ENCODE data around the gene CCDC102B. TPM values are rescaled to one million over a fixed set of nuclear protein-coding genes. Genes with fewer than 3 reads are reported as not detected.

CCDC102B gene
- total RNA-seq, 2 donors from 2014 or later: 4.9 to 5.0 TPM

- TF ChIP-seq CTCF (conservative IDR thresholded peaks at IDR 0.05): no peak
- Mint-ChIP-seq H3K4me3 (no peak overlapping the region), H3K36me3 (ENCODE audit: low read depth) (no peaks in the 10 kb centered on the region), H3K27ac (no peak overlapping the region), H3K9me3 (no peaks in the 10 kb centered on the region), H3K27me3 (ENCODE audit: insufficient read depth) (no peaks in the 10 kb centered on the region), H3K4me1 (peaks cover 14% of the 10 kb centered on the region)
- Histone ChIP-seq H3K36me3 (ENCODE audit: control insufficient read depth, insufficient read depth, low read length) (no peaks in the 10 kb centered on the region), H3K4me1 (ENCODE audit: control insufficient read depth, insufficient read depth, low read length) (no peaks in the 10 kb centered on the region), H3K27ac (ENCODE audit: low read depth, low read length) (no peak overlapping the region), H3K9me3 (ENCODE audit: control insufficient read depth, low read length) (no peaks in the 10 kb centered on the region), H3K9ac (ENCODE audit: extremely low read depth, low read length, poor library complexity, severe bottlenecking) (no peak overlapping the region), H3K4me3 (ENCODE audit: low read length) (no peak overlapping the region), H3K27me3 (ENCODE audit: control insufficient read depth, insufficient read depth, low read length, poor library complexity, severe bottlenecking) (no peaks in the 10 kb centered on the region)
- WGBS, 2 experiments (ENCODE audit: insufficient coverage in 1 of 2, insufficient read length in 1 of 2): 91% methylated on average over 5 of the region's 5 CpGs; no CpG with 5 or more reads in 1 of the 2 experiments
- no peak for DNase-seq
Observed at GRCh38 chr18:68969027-68969426, 171.1 kb downstream of the CCDC102B start.

- Histone ChIP-seq H3K4me3 (ENCODE audit: low read length) (no peak overlapping the region), H3K9me3 (ENCODE audit: control insufficient read depth, low read length) (no peaks in the 10 kb centered on the region), H3K9ac (ENCODE audit: extremely low read depth, low read length, poor library complexity, severe bottlenecking) (no peak overlapping the region), H3K27me3 (ENCODE audit: control insufficient read depth, insufficient read depth, low read length, poor library complexity, severe bottlenecking) (no peaks in the 10 kb centered on the region), H3K27ac (ENCODE audit: low read depth, low read length) (no peak overlapping the region), H3K4me1 (ENCODE audit: control insufficient read depth, insufficient read depth, low read length) (no peaks in the 10 kb centered on the region), H3K36me3 (ENCODE audit: control insufficient read depth, insufficient read depth, low read length) (no peaks in the 10 kb centered on the region)
- no peak for TF ChIP-seq CTCF (conservative IDR thresholded peaks at IDR 0.05)
- WGBS, 2 experiments (ENCODE audit: insufficient coverage in 1 of 2, insufficient read length in 1 of 2): 75 to 84% methylated on average over 1 to 5 of the region's 5 CpGs
- no peak overlapping the region for H3K4me3 Mint-ChIP-seq
- H3K27ac Mint-ChIP-seq: no peak overlapping the region
- H3K36me3 Mint-ChIP-seq (ENCODE audit: low read depth): no peaks in the 10 kb centered on the region
- no peaks in the 10 kb centered on the region for H3K9me3 Mint-ChIP-seq
- peaks cover 3% of the 10 kb centered on the region for H3K4me1 Mint-ChIP-seq
- DNase-seq: no peak
- no peaks in the 10 kb centered on the region for H3K27me3 Mint-ChIP-seq (ENCODE audit: insufficient read depth)
Observed at GRCh38 chr18:68972176-68972575, 174.3 kb downstream of the CCDC102B start.

GRCh38 chr18:68979737-68980136, 181.9 kb downstream of the CCDC102B start:
- no peak overlapping the region for H3K27ac ChIP-seq (ENCODE audit: low read depth, low read length)
- Mint-ChIP-seq H3K9me3 (no peaks in the 10 kb centered on the region), H3K36me3 (ENCODE audit: low read depth) (no peaks in the 10 kb centered on the region), H3K27ac (no peak overlapping the region), H3K27me3 (ENCODE audit: insufficient read depth) (no peaks in the 10 kb centered on the region), H3K4me1 (no peaks in the 10 kb centered on the region), H3K4me3 (no peak overlapping the region)
- no peaks in the 10 kb centered on the region for H3K27me3 ChIP-seq (ENCODE audit: control insufficient read depth, insufficient read depth, low read length, poor library complexity, severe bottlenecking)
- no peaks in the 10 kb centered on the region for H3K4me1 ChIP-seq (ENCODE audit: control insufficient read depth, insufficient read depth, low read length)
- TF ChIP-seq CTCF (conservative IDR thresholded peaks at IDR 0.05): no peak
- no peak overlapping the region for H3K4me3 ChIP-seq (ENCODE audit: low read length)
- no peaks in the 10 kb centered on the region for H3K9me3 ChIP-seq (ENCODE audit: control insufficient read depth, low read length)
- no peak overlapping the region for H3K9ac ChIP-seq (ENCODE audit: extremely low read depth, low read length, poor library complexity, severe bottlenecking)
- no peaks in the 10 kb centered on the region for H3K36me3 ChIP-seq (ENCODE audit: control insufficient read depth, insufficient read depth, low read length)
- DNase-seq: no peak
- WGBS, 2 experiments (ENCODE audit: insufficient coverage in 1 of 2, insufficient read length in 1 of 2): 88 to 100% methylated on average over 2 of the region's 2 CpGs

Measured in endodermal cell (in vitro differentiated cells).